HL-60/S4 (cell line): ENCODE results near the gene NCOR2.

Source experiments
- in situ Hi-C: fragments of 300-500 bp; cut with MboI; formaldehyde crosslinking; loops from 2 replicates; pipeline ENCODE4 v1.14.3; 2022; ENCODE audit warnings: low sequenced_read_pairs

Gene NCOR2

GRCh38 chr12:124545508-124546418, 21.6 kb downstream of the NCOR2 start:
- in situ Hi-C loops: no loop called here

GRCh38 chr12:124544983-124545382, 22.4 kb downstream of the NCOR2 start:
- in situ Hi-C loops: no loop called here

- in situ Hi-C loops: no loop called here
Measured at GRCh38 chr12:124544311-124544970, 23.0 kb downstream of the NCOR2 start.

DNA sequence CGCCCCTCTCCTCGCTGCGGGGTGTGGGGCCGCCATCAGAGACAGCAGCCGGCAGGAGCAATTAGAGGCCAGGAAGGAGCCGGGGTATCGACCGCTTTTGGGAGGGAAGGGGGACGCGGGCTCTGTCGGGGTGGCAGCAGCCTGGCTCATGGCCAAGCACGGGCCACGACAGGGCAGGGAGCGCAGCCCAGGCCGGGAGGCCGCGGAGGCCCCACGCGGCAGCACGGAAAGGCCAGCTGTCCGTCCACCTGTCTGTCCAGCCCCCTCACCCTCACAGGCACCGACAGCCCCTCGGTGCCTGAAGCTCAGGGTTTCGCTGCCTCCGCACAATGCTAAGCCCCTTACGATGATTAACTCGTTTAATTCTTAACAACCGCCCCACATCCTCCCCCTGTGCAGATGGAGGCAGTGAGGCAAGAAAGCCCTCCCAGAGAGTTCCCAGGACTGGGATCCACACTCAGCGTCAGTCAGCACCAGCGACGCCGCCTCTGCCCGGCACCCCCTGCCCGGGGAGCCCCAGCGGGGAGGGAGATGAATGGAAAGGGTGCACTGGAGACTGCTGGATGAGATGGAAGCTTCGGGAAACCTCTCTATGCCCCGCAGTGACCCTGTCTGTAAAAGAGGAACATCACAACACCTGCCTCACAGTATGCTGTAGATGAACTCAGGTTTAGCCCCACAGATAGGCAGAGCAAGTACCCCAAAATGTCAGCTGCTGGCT, 23.7 kb downstream of the NCOR2 start:
- in situ Hi-C loops: no loop called here

- in situ Hi-C loops: no loop called here
Measured at GRCh38 chr12:124543052-124543589, 24.3 kb downstream of the NCOR2 start.

GRCh38 chr12:124542021-124542949, 25.1 kb downstream of the NCOR2 start:
- in situ Hi-C loops: no loop called here

DNA sequence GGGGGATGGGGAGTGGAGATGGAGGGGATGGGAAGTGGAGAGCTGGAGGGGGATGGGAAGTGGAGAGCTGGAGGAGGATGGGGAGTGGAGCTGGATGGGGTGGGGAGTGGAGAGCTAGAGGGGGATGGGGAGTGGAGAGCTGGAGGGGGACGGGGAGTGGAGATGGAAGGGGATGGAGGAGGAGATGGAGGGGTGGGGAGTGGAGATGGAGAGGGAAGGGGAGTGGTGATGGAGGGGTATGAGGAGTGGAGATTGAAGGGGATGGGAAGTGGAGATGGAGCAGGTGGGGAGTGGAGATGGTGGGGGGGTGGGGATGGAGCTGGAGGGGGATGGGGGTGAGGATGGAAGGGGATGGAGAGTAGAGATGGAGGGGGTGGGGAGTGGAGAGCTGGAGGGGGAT, 26.1 kb downstream of the NCOR2 start:
- in situ Hi-C loops: no loop called here

DNA sequence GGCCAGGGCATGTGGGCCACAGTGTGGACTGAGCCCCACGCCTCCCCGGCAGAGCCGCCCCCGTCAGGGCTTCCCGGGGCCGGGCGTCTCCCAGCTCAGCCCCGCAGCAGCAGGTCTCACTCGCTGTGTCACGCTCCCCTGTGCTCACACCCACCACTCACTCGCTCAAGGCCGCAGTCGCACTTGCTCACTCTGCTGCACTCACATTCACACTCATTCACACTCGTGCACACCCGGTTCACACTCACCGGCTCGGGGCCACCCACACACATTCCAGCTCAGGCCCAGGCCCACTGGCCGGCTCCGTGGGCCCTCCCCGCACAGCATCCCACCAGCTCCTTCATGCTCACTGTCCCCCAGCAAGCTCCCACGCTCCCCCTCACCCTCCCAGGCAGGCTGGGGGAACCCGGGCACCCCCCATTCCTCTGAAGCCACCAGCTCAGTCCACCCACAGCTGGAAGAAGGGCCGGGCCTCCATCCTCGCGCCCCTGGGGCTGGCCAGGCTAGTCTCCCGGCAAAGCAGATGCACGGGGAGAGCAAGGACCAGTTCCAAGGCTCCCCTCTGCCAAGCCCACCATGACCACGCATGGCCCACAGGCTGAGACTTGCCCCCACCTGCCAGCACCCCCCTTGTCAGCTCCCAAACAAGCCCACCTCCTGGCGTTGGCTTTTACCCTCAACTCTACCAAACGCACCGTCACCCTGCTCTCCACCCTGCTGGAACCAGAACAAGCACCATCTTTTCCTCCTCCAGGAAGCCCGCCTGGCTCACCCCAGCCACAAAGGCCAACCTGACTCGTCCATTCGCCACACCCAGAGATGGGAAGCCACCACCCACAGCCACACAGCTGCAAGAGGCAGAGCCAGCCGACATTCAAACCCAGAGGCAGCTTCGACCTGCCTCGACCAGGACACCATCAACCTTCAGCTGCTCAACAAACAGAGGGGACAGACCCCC, 28.0 kb downstream of the NCOR2 start:
- in situ Hi-C loops: no loop called here

GRCh38 chr12:124538194-124539082, 29.0 kb downstream of the NCOR2 start:
- in situ Hi-C loops: no loop called here

DNA sequence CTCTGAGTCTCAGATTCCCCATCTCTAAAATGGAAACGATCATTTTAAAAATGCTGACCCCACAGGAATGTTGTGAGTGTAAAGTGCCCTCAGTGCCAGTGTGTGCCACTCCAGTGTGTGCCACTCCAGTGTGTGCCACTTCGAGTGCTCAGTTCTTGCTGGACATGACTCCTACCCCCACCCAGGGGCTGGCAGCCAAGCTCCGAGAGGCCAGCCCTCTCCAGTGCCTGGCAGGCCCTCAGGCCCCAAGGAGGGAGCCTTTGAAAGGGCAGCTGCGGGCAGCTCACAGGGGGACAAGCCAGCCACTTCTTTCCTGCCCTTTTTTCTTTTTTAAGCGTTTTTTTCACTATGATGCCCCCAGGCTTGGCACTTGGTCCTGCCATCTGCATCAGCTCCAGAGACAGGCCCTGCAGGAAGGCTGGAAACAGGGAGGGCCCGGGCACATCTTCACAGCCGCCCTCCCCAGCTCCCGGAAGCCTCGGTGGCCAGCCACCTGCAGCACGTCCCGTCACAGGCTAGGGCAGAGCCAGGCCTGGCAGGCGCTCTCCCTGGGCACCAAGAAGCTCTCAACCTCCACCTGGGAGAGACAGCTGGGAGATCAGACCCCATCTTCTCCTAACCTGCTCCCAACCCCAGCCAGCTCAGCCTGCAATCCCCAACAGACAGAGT, 29.8 kb downstream of the NCOR2 start:
- in situ Hi-C loops: no loop called here

- in situ Hi-C loops: no loop called here
Measured at GRCh38 chr12:124536641-124537040, 30.8 kb downstream of the NCOR2 start.

DNA sequence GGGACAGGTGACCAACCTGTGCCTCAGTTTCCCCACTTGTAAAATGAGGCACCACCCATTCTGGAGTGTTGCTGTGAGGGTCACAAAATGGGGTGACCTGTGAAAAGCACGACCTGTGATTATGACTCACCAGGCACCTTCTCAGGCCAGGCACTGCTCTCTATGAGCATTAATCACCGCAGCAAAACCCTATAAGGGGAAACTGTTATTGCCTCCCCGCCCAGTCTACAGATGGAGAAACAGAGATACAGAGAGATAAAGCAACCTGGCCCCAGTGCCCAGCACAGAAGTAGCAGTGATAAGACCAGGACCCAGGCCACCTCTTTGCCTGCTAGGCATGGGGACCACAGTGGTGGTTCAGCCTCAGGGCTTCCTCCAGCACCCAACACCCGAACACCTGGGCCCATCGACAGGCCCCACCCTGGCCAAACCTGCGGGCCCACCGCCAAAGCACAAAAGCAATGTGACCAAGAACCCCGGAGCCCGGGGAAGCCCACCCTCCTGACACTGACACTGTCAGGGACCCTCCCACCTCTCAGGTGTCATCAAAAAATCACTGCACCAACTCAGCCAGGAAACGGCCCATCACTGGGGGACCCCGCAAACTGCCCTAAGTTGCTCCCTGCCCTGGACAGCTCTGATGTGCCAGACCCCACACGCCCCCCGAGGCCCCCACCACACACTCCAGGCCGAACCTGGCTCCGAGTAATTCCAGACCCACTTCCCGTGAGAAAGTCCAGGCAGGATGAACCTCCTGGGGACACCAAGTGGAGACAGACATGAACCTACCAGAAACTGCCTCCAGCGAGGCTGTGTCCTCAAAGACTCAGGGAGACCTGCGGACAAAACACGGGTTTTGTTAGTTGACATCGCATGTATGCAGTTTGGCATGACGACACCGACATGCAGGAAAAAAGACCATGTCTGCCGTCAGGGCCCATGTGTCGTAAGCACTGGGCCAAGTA, 32.4 kb downstream of the NCOR2 start:
- in situ Hi-C loops: no loop called here

- in situ Hi-C loops: no loop called here
Measured at GRCh38 chr12:124533456-124533855, 34.0 kb downstream of the NCOR2 start.

- in situ Hi-C loops: no loop called here
Measured at GRCh38 chr12:124532967-124533366, 34.4 kb downstream of the NCOR2 start.

- in situ Hi-C loops: no loop called here
Measured at GRCh38 chr12:124532331-124532750, 35.1 kb downstream of the NCOR2 start.

- in situ Hi-C loops: no loop called here
Measured at GRCh38 chr12:124531906-124532305, 35.5 kb downstream of the NCOR2 start.
